ENCODE measurements around the gene HSPB1.
"Not testable (repeated sequence)": the region's sequence is repeated elsewhere in the genome, so short reads cannot be mapped to it uniquely, and the experiment has no call there.

Gene HSPB1

DNA sequence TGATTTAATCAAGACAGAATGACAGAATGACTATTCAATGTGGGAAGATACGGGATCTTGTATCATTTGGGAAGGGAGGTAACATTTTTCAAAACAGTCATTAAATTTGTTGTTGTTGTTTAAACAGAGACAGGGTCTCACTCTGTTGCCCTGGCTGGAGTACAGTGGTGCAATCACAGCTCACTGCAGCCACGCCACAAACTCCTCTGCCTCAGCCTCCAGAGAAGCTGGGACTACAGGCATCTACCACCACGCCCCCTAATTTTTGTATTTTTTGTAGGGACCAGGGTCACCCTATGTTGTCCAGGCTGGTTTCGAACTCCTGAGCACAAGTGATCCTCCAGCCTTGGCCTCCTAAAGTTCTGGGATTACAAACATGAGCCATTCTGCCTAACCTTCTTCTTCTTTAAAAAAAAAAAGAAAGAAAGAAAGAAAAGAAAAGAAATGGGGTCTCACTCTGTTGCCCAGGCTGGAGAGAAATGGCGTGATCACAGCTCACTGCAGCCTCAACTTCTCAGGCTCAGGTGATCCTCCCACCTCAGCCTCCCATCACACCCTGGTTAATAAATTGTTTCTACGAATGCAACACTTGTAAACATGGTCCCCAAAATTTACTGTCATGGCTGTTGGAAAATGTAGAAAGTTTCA is 32.0 kb downstream of the HSPB1 start:
- DNase-seq (ENCODE audit: low spot score), result no peak

DNA sequence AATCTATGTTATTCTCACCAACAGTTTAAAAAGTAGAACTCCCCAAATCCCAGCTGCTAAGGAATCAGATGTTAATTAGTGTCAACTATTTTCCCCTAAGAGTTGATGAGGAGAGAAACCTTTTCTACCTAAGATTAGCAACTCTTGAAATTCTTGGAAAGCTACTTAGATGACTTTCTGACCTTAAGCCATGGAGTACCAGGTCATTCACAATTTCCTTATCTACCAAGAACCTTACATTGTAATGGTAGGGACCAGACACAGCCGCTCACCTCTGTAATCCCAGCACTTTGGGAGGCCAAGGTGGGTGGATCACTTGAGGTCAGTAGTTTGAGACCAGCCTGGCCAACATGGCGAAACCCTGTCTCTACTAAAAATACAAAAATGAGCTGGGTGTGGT is 32.9 kb downstream of the HSPB1 start:
- DNase-seq (ENCODE audit: low spot score), result not testable (repeated sequence)

DNA sequence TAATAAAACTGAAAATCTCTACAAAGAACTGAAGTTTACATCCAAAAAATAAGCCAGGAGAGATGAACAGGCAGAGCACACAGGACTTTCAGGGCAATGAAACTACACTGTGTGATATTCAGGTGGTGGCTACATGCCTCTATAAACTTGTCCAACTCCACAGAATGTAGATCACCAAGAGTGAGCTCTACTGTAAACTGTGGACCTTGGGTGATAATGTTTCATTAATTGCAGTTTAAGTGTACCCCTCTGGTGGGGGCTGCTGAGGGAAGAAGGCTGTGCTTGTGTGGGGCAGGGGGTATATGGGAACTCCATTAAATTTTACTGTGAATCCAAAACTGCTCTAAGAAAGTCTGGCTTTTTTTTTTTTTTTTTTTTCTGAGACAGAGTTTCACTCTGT is 33.6 kb downstream of the HSPB1 start:
- DNase-seq (ENCODE audit: low spot score), result no peak

DNA sequence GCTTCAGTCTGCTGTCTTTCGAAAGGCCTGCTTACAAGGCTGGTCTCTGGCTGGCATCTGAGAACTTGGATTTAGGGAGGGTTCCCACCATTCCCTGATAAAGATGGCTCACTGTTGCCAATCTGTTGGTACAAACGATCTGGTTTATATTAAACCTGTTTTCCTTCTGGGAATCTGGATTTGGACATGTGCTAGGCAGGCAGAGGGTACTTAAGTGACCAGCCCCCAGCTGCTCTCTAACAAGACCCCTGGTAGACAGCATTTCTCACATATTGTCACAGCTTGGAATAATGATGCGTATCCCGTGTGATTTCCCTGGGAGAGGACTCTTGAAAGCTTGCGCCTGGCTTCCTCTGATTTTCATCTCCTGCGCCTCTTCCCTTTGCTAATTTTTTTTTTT is 34.7 kb downstream of the HSPB1 start:
- no peak for DNase-seq (ENCODE audit: low spot score)

DNA sequence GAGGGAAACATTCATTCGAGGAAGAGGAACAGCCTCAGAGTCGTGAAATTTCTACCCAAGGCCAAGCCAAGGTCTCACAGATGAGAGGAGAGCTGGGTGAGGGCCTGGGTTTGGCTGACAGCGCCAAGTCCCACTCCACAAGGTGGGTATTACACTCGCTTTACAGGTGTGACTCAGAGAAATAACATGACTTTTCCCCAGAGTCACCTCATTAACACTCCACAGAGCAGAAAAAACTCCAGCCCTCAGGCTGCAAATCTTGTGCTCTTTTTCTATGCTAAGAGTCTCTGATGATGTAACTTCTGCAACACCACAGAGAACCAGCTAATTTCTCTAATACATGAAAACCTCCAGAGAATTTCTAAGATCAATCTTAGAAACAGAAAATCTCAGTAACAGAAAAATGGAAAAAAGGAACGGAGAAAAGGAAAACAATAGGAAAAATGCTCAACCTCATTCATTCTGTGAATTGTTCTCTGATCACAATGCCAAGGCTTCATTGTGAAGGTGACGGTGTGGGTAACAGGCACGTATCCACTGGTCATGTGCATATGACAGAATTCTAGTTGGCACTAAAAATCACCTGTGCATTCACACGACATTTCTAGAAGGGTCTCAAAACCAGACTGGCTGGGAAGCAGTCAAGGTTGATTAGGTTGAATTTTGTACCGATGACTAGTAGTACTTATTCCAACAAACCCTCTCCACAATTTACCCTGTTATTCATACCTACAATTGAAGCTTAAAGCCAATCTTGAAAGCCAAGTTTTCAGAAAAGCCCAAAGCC is 36.0 kb downstream of the HSPB1 start:
- no peak for DNase-seq (ENCODE audit: low spot score)

DNA sequence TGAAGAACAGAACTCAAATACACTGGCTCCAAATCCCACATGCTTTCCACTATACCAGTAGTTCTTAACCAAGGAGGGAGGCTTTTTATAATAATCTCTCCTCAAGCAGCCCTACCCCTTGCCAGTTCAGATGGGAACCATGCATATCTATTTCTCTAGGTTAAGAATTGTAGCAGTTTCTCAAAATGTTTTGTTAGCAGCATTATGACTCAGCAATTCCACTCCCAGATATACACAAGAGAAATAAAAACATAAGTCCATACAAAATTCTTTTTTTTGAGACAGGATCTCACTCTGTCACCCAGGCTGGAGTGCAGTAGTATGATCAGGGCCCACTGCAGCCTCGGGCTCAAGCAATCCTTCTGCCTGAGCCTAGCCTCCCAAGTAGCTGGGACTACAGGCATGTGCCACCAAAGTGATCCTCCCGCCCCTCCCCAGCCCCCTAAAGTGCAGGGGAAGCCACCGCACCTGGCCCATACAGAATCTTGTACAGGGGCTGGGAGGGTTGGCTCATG is 38.2 kb downstream of the HSPB1 start:
- peak; percentile 47 for DNase-seq (ENCODE audit: low spot score)

DNA sequence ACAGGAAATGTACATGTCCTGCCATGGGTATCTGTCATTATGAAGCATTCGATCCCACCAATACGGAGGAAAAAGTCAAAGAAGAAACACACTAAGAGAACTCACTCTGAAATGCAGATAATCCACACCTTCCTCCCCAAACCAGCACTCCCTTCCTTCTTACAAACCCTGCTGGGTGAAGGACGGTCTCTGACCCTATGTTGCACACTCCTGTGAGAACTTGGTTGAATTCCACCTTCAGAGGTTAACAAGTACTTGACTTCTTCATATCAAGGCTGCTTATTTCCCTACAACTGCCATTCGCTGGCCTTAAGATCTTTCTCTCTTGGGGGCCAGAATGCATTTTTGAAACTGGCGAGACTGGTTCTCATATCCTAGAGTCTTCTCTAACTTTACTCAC is 39.7 kb downstream of the HSPB1 start:
- DNase-seq (ENCODE audit: low spot score), result no peak

DNA sequence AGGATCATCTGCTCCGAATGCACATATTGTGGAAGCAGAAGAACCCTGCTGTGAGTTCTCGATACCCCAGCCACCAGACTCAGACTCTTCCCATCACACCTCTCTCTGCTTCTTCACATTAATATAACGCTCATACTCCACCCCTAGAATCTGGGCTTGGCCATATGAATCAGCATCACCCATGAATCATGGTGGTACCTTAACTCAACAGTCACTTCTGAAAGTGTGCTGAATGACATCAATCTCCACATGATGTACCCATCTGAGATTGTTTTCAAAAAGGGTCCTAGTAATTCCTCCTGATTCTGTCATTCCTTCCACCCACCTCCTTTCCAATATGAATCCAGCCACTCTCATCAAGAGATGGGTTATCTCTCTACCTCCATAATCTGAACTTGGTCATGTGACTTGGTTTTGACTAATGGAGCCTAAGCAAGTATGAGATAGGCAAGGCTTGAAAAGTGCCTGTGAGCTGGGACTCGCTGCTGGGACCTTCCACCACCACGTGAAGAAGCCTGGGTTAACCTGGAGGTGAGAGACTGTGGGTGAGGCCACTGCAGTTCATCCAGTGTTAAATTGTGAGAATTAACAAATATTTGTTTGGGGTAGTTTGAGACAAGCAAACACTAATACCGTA is 40.9 kb downstream of the HSPB1 start:
- no peak for DNase-seq (ENCODE audit: low spot score)

DNA sequence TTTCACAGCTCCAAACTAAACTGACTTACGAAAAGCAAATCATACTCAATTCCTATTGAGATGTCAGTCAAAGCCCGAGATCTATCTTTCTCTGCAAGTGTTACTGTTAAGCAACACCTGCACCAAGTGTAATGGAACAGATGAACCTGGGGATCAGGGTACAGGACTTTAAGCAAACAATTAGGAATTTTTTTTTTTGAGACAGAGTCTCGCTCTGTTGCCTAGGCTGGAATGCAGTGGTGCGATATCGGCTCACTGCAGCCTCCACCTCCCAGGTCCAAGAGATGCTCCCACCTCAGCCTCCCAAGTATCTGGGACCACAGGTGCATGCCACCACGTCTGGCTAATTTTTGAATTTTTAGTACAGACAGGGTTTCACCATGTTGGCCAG is 41.5 kb downstream of the HSPB1 start:
- DNase-seq (ENCODE audit: low spot score), result no peak

DNA sequence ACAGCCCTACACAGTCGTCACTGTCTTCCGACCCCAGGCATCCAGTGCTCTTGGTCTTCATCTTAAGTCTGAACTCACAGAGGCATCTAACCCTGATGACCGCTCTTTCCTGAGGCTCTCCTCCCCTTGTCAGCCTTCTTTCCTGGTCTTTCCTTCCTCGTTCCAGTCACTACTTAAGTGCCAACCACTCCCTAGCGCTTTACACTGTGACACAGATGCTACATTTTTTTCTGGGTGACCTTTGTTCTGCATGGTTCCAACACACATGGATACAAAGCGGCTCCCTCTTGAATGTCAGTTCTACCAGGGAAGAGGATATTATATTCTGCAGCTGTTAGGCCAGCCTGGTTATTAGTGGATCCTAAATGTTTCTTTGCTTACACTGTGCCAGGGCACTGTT is 43.6 kb downstream of the HSPB1 start:
- DNase-seq (ENCODE audit: low spot score), result no peak

DNA sequence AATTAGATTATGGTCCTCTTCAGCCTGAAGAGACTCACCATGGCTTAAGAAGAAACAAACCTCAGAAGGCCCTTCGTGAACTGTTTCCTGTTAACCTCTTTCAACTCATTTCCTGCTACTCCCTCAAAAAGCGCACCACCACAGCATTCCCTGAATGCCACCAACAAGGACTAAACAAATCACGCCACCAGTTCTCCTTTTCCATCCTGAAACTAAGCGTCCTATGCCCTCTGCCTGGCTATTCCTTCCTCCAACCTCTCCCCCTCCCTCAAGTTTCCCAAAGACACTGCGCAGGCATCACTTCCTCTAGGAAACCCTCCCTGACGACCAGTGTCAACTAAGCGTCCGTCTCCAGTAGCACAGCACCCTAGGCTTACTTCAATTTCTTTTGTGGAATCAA is 44.3 kb downstream of the HSPB1 start:
- no peak for DNase-seq (ENCODE audit: low spot score)

DNA sequence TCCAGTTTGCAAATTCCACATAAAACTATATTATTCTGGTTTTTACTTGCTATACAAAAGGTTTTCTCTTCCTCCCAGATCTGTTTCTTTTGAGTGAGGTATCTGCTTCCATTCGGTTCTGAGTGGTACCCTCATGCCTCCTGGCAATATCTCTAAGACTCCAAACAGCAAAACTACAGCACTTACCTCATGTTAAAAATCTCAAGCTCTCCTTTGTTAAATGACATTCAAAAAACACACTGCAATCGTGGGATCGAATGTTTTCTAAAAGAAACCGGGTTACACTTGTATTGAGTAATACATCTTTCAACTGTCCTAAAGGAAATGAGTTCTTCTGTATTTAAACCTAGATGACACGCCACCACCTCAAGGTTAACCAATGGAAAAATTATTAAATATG is 45.2 kb downstream of the HSPB1 start:
- no peak for DNase-seq (ENCODE audit: low spot score)

DNA sequence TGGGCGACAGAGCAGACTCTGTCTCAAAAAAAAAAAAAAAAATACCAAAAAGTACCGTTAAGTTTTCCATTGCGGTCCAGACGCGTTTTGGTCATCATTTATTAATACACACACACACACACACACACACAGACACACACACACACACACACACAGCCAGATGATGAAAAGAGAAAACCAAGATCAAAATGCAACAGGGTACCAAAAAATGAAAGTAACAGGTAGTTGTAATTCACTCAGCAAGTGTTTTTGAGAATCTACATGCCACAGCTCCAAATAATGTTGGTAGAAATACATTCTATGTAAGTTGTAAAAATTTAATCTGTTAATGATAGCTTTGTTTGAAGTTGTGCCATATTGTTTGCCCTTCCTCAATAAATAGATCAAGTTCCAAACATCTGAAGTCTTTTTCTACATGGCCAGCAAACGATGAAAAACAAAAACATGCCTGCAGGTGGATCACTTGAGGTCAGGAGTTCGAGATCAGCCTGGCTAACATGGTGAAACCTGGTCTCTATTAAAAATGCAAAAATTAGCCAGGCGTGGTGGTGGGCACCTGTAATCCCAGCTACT is 46.9 kb downstream of the HSPB1 start:
- DNase-seq (ENCODE audit: low spot score), result no peak

DNA sequence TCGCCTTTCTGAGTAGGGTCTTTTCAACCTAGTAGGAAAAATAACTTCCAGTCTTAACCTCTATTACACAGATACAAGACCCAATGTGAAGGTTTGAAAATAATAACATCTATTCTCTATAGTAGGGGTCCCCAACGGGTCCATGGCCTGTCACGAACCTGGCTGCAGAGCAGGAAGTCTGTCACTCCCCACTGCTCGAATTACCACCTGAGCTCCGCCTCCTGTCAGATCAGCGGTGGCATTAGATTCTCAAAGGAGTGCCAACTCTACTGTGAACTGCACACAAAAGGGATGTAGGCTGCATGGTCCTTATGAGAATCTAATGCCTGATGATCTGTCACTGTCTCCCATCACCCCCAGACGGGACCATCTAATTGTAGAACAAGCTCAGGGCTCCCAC is 48.9 kb downstream of the HSPB1 start:
- no peak for DNase-seq (ENCODE audit: low spot score)

DNA sequence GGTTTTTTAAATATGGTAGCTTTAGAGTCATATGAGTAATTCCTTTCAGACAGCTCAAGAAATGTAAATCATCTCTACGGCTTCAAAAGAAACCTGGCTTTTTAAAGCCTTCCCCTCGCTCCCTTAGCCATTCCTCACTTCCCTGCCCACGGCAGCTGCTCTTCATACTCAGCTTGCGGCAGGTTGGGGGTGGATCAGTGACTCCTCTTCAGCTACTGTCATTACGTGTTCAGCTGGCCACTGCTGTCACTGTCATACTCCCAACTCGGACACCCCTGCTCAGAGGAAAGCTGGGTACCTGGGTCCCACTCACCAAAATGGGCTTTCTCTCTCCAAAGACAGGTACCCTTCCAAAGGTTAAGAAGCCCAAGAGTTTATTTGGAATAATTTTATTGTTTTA is 49.7 kb downstream of the HSPB1 start:
- no peak for DNase-seq (ENCODE audit: low spot score)

DNA sequence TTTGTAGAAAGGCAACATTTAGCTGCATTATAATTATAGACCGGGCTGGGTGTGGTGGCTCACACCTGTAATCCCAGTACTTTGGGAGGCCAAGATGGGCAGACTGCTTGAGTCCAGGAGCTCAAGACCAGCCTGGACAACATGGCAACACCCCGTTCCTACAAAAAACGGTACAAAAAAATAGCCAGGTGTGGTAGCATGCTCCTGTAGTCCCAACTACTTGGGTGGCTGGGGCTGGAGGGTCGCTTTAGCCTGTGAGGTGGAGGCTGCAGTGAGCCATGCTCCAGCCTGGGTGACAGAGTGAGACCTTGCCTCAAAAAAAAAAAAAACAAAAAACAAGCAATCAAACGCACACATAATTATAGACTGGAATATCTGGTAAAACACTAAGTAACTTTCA is 51.3 kb downstream of the HSPB1 start:
- no peak for DNase-seq (ENCODE audit: low spot score)

Data from AG08395 (cell line).